Activated CD8-positive, alpha-beta memory T cell treated with anti-CD3 and anti-CD28 coated beads, Interleukin-2, amount 50 U/mL, for 24 hours (primary cell): ENCODE measurements around the gene CAPN14.
"Not testable (repeated sequence)": the region's sequence is repeated elsewhere in the genome, so short reads cannot be mapped to it uniquely, and the experiment has no call there.

Experiments used
- DNase-seq: peaks from one replicate; pipeline ENCODE4 v3.0.0-alpha.2; 2020; ENCODE audit errors: extremely low read depth

The CAPN14 gene

DNA sequence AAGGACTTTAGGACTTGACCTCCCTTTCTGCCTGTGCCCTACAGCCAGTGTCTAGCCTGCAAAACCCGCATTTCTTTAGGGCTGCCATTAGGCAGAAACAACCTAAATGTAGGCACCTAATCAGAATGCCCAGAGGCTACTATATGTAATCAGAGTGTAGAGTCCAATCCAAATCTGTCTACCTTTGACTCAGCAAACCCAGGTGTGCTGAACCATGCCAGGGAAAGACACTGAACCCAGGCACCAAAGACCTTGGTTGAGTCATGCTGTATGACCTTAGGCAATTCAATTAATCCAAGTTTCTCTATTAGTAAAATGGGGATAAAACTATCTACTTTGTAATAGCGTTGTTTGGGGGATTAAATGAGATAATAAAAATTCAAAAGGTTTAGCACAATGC lies 20.7 kb downstream of the CAPN14 start:
- DNase-seq: no peak

DNA sequence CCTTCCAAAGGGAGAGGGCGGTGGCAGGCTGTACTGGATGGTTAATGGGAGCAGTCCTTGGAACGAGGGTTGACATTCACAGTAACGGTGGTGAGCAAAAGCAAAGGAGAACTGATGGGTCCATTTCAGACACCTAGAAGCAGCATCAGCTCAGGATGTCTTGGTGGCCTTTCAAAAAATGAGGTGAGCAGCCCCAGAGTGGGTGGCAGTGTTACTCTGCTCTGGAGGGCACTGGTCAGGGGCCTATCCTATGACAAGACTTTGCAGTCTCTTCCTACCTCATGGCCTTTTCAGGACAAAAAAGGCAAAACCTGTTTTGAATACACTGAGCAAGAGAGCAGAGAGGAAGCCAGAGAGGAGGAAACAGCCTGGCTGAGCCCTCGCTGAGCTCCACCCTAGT lies 23.5 kb downstream of the CAPN14 start:
- no peak for DNase-seq

DNA sequence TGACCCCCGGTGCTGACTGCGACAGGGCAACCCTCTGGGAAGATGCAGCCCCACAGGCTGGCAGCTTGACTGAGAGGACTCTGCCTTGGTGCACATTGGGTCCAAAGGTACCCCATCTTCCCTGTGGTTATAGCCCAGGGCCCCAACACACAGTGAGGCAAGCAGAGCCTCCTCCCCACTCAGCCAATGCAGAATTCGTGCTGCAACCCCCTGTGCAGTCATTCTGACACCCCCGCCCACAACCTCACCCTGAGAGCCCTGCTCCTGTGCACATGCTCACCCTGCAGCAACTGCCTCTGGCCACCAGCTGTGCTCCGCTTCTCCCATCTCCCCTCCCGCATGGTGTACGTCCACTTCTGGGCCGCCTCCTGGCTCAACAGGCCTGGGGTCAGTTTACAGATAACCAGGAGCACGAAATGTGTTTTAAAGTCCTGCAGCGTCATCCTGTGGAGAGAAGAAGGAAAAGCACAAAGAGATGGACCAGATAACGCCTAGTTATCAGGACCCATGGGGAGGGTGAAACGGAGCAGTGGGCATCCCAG lies 24.4 kb downstream of the CAPN14 start:
- no peak for DNase-seq

DNA sequence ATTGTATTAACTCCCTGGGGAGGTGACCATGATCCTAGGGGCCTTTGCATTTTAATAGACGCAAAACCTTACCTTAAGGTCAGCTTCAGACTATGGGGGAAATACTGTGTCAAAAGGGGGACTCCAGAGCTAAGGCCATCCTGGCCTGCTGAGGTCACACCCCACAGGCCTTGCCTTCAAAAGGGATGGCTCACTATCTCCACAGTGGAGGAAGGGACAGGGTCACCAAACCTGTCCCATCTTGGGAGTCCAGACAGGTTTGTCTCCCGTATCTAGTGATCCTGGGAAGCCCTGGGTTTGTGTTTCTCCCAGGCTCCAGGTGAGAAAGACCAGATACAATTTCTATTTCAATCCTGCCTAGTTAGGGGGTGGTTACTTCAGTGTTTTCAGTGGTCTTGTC lies 24.9 kb downstream of the CAPN14 start:
- no peak for DNase-seq

DNA sequence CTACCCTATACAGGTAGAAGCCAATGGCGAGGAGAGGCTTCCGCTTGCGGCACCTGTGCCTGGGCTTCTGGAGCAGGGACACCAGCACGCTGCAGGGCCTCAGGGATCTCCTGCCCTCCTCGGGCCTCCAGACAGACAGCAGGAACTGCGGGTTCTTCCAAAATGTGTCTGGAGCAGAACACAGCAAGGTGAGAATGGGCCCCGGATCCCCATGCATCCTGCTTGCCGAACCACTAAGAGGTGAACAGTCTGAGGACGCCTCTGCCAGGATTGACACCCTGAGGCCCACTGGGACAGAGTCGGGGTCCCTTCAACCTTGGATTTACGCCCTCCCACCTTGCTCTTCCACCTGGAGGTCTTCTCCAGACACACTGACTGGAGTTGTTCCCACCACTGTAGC lies 25.4 kb downstream of the CAPN14 start:
- DNase-seq: no peak

DNA sequence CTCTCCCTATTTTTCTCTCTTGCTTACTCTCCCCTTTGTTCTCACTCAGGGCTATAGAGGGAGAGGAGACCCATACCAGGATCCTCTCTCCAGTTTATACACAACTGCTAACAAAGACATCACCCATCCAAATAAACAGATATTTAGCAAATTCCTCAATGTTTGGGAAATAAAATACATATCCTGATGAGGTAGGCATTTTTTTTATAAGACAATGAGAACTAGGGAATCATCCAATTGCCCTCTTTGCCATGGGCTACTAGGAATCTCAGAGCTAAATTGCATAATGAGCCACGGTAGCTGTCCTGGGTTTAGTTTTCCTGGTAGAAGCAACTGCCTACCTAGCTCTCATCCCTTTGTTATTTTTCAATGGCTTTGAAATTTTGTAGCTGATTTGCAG lies 27.1 kb downstream of the CAPN14 start:
- no peak for DNase-seq

DNA sequence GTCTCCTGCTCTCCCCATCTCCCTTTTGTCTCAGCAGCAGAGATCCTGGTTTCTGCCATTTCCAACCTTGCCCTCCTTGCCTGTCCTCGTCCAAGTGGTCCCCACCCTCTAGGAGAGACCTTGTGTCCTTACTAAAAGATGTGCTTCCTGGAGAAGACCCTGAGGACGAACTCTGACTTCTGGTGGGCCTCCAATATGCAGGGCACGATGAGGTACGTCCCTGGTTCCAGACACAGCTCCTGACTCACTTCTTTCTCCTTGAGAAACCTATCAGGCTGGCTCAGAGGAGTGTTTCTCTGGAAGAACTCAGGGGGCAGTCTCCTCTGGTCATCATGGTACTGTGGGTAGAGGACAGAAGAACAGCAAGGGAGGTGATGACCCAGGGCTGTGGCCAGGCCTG lies 28.2 kb downstream of the CAPN14 start:
- DNase-seq: no peak

DNA sequence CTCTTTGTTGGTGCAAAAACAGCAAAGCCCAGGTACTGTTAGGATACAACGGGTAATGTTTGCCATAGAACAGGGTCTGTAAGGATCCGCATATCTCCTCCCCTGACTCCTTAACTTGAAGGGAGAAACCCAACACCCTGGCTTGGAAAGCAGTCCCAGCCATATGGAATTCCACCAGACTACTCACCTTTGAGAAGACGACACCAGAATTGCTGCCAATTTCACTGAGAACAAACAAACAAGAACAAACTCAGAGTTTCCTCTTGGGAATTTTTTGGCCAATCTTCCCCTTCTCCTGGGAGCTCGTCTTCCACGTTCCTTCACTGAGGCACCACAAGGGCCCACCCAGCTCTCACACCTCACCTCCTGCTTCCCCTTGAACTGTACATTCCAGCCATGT lies 29.2 kb downstream of the CAPN14 start:
- DNase-seq: no peak

DNA sequence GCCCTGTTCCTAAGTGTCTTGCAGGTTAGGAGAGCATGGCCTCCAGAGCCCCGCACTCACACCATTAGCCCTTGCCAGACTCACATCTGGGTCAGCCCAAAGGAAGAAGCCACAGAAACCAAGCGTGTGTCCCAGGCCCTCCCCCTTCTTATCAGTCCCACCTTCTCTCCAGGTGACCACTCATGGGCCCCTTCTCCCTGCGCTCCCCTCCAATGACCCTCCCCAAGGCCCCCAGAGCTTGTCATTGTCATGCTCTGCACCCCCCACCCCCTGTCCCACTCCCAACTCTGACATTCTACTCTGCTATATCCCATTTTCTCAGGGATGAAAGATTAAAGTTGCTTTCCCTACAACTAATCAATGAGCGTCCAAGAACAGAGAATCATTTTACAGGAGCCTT lies 30.1 kb downstream of the CAPN14 start:
- DNase-seq: no peak

DNA sequence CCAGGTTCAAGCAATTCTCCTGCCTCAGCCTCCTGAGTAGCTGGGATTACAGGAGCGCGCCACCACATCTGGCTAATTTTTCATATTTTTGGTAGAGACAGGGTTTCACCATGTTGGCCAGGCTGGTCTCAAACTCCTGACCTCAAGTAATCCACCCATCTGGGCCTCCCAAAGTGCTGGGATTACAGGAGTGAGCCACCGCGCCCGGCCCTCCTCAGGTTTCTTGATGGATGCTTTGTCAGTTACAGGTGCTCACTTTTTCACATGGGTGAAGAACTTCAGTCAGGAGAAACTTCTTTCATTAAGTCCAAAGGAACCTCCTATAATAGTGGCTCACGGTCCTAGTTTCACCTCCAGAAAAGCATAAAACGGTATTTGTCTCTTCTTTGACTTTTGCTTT lies 33.3 kb downstream of the CAPN14 start:
- DNase-seq: not testable (repeated sequence)

DNA sequence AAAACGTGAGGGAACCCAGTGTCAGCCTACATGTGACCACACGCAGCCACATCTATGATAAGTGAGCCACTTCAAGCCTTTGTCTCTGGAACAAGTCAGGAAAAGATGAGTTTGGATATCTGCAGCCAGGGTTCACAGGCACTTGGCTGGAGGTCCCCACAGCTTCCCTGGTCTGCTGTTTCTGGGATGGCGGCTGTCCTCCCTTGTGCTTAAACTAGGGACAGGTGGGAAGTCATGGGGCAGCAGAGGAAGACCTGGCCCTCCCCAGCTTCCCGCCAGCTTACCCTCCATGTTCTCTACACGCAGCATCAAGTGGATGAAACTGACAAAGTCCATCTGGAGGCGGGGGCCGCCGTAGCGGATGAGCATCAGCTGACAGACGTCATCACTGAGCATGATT lies 40.6 kb downstream of the CAPN14 start:
- DNase-seq: no peak

DNA sequence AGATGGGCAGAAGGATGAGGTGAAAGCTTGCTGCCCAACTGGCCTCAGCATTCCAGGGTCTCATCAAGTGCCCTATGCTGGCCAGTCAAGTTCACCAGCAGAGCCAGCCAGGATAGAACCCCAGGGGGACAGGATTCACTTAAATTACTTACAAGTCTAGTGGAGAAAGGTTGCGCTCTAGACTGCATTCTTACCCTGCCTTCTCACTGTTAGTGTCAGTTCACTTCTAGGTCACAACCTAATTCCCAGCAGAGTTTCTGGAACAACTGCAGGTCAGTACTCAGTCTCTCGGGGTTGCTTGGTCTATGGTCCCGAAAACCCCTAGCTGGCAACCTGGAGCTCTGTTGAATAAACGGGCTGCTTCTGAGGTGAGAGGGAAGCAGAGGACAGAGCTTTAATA lies 46.2 kb downstream of the CAPN14 start:
- DNase-seq: no peak

DNA sequence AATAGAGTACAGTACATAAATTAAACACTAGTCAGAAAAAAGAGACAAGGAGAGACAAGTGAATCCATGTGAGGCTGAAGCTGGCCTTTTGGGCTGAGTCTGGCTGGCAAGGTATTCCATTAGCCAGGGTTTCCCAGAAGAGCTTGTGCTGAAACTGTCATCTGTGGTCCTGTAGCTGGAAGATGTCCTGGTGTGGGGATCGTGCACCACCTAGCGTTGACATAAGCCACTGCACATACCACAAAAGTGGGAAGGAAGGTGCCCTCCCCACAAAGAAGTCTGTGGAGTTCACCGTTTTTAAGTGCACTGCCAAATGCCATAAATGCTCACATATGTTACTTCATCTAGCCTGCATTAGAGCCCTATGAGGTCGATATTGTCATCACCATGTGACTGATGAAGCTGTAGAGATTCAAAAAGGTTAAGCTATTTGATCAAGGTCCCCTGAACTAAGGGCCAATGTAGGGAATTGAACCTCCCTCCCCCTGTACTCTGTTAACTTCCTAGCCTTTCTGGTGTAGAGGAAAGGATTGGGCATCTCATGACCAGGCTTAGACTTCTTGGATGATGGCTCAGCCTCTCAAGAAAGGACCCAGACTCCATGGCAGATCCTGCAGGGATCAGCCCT lies 47.1 kb downstream of the CAPN14 start:
- peak; percentile 3 for DNase-seq

DNA sequence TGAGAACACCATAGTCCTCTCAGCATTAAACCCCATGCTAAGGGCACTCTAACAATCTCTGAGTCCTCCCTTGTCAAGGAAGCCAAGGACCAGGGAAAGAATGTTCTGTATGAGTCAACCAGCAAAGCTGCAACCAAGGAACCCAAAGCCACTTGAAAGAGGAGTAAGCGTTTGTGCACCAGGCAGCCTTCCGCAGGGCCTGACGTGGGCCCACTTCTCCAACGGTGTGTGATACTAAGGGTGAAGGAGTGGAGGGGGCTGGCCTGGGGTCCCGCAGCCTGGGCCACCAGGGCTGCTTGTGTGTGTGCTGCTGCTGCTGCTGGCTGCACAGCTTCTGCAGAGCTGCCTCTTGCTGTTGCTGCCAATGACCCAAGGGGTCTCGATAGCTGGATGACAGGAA lies 49.0 kb downstream of the CAPN14 start:
- no peak for DNase-seq

DNA sequence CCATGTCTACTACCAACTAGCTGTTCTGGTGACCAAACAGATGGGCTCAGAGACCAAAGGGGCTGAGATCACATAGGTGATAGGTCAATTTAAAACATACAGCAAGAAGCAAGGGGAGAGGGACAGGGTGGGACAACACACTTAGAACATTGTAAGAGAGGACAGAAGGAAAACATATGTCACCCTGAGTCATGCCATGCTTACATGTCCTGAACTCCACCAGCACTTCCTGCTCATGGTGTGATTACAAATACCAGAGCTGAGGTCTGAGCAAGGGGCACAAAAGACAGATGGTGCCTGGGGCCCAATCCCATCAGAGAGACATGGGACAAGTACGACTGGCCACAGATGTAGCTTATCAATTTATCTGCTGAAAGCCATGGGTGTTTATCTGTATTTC lies 50.4 kb downstream of the CAPN14 start:
- no peak for DNase-seq

DNA sequence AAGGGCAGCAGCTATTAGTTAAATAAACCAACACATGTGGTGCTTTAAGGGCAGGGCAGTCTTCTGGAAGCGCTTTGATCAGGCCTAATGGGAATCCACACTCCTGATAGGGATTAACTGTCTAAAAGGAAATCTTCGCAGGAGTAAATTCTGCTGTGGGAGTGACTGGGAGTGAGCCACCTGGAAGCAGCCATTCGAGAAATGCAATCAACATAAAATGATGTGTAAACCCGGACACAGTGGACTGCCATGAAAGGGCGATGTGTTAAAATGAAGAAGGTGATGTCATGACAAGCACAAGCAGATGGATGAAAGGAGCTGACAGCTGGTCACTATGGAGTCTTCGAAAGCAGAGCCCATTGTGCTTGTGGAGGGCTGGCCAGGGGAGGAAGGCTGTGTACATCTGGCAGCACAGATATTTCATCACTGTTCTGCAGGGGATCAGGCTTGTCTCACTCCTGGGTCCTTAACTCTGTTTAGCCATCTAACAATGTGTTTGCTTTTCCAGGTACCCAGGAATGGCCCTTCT lies 54.2 kb downstream of the CAPN14 start:
- DNase-seq: no peak

DNA sequence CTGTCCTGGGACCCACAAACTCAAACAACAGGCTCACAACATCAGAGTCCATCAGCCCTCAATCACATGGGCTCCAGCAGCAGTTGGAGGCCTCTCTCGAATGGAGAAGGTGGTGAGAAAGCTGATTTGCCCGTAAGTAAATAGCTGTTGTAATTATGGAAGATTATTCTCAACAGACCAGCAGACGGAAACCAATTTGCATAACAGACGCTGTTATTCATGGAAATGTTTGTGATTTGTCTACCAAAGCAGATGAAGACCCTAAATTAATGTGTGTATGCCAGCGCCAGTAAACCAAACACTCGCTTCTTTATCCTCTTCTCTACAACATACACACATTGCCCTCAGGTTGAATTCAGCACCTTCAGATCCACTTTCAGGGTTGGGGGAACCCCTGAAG lies 55.7 kb downstream of the CAPN14 start:
- DNase-seq: no peak

DNA sequence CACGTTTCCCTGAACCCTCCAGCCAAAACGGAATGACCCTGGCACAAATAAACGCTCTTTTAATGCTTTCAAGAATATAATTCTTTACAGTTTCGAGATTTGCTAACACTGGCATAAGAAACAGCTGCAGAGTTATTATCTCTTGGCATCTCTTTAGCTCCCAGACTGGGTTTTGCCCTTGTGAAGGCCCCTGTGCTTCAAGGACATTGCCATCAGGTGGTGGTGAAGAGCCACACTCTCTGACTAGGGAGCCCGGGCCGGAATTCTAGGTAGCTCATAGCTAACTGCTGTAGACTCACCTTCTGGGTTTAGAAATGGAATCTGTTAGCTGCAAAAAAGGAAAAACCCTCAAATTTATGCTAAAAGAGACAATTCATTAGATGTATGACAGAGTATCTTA lies 65.8 kb downstream of the CAPN14 start:
- DNase-seq: no peak

DNA sequence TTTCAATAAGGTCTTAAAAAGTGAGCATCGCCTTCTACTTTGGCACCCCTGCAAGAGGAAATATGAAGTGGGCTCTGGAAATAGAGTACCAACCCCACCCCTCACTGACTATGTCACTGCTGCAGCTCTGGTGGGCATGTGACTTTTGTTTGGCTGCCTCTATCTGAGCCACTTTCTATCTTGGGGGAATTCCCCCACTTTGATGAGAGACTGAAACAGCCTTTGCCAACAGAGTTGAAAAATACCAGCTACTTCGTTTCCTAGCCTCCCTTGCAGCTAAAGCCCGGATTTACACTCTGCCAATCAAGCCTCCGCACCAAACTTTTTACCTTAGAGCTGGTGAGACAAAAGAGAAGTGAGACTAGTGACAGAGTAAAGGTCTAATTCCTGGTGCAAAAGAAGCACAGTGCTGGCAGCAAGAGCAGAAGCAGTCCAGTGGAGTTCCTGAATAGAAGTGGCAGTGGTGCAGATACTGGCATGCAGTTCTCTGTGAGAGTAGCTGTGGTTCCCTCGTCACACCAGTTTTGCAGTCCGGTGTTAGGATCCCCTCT lies 67.1 kb downstream of the CAPN14 start:
- DNase-seq: no peak

DNA sequence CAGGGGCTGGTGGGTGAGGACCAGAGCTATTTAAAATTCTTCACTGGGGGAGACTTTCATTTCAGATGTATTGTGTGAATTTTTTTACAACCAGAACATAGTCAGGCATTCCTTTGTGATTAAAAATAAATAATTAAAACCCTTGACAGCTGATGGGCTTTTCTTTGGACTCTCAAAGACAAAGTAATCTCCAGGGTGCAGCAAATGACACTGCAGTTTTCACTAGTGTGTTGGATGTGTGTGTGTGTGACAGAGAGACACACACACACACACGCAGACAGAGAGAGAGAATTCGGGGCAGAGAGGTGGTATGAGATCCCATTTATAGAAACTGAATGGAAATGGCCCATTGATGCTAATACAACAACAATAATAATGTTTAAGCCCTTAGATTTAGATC lies 68.8 kb downstream of the CAPN14 start:
- no peak for DNase-seq

DNA sequence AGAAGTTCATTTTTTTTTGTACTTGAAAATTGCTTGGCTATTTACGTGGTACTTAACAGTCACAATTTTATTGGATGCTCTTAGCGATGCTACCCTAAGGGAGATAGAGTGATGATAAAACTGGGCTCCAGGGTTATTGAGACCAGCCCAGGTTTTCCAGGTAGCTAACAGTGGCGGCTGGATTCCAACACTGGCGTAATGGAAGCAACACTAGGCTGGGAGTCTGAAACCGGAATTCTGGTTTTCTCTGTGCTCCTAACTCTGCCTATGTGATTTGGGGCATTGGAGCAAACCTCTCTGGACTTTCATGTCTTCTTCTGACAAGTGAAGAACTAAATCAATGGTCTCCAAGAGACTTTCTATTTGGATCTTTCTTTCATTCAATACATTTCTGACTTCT lies 69.7 kb downstream of the CAPN14 start:
- no peak for DNase-seq

DNA sequence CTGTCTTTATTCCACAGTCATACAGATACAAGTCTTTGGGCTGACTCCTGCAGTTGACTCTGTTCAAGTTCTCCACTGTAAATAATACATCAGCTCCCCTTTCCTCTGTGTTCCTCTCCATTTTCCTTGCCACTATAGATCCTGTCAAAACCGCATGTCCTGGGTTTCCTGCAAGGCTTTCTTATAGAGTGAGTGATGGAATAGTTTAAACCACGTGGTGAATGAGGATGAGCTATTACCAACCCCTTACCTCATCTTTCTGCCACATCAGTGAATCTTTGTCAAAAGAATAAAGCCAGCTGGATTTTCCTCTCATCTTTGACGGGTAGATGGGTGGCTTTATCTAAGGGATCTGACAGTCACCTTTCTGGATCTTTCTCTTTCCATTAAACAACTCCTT lies 75.2 kb downstream of the CAPN14 start:
- no peak for DNase-seq

DNA sequence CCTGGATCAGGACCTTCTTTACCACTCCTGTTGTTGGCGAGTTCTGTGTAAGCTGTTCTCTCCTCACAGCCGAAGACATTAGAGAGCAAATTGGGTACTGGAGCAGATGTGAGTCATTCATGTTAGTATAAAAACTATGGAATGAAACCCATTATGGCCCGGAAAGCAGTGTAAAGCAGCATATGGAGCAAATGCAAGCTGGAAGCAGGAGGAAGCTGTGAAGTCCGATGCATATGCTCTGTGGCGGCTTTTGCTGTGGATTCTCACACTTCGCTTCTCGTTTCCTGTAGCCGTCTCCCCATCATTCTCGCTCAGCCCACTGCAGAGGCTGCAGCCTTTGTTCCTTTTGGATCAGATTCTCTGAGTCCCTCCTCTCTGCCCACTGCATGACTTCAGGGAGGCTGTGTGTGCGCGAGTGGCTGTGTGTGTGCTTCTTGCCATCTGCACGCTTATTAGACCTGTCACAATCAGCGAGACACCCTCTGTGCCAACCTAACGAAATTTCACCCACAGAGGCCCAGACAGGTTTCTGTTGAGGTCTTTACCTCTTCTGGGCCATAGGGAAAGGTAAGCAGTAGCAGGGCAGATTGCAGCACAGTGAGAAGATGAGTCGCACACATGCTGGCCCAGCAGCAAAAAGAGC lies 75.8 kb downstream of the CAPN14 start:
- no peak for DNase-seq
